NCI-H2081 treated with DMSO at 0.1 percent for 48 hours (cell line): Measurements from ENCODE around the gene GTF3C2.
"Not testable (repeated sequence)": the region's sequence is repeated elsewhere in the genome, so short reads cannot be mapped to it uniquely, and the experiment has no call there.

ENCODE experiments used
- DNase-seq: peaks from one replicate; lab custom pipeline; 2025; lab: John Stamatoyannopoulos, UW

The GTF3C2 gene

GRCh38 chr2:27370816-27371620 is 14.5 kb upstream of the GTF3C2 start:
- no peak for DNase-seq

- peak; percentile 97 for DNase-seq
Measured at GRCh38 chr2:27370026-27370815, 13.7 kb upstream of the GTF3C2 start, which contains the start of the genes EIF2B4 and SNX17. Gene EIF2B4 (minus strand): TSS chr2:27370338. CDS start chr2:27370314, 24 bp downstream. Gene SNX17 (plus strand): TSS chr2:27370616. CDS start chr2:27370744, 128 bp downstream.

- no peak for DNase-seq
Measured at GRCh38 chr2:27369471-27370025, 13.0 kb upstream of the GTF3C2 start.

GRCh38 chr2:27363933-27364332 is 7.4 kb upstream of the GTF3C2 start:
- DNase-seq, result no peak

GRCh38 chr2:27362678-27363420 is 6.3 kb upstream of the GTF3C2 start:
- no peak for DNase-seq

GRCh38 chr2:27356056-27356381 is 545 bp downstream of the GTF3C2 start:
- no peak for DNase-seq

GRCh38 chr2:27354597-27354927 is 2.0 kb downstream of the GTF3C2 start:
- DNase-seq, result no peak

GRCh38 chr2:27353762-27354596 is 2.6 kb downstream of the GTF3C2 start:
- DNase-seq, result no peak

- not testable (repeated sequence) for DNase-seq
Measured at GRCh38 chr2:27353386-27353761, 3.2 kb downstream of the GTF3C2 start.

- no peak for DNase-seq
Measured at GRCh38 chr2:27351802-27352598, 4.6 kb downstream of the GTF3C2 start.

GRCh38 chr2:27350106-27350693 is 6.4 kb downstream of the GTF3C2 start:
- no peak for DNase-seq

- DNase-seq, result no peak
Measured at GRCh38 chr2:27347641-27348040, 8.9 kb downstream of the GTF3C2 start.

- no peak for DNase-seq
Measured at GRCh38 chr2:27336173-27336572, 20.4 kb downstream of the GTF3C2 start.

GRCh38 chr2:27335311-27335710 is 21.3 kb downstream of the GTF3C2 start:
- no peak for DNase-seq

GRCh38 chr2:27324720-27325119 is 31.8 kb downstream of the GTF3C2 start:
- no peak for DNase-seq

GRCh38 chr2:27323596-27324285 is 32.8 kb downstream of the GTF3C2 start:
- DNase-seq, result no peak

GRCh38 chr2:27322766-27323595 is 33.6 kb downstream of the GTF3C2 start, which contains the start of gene MPV17:
Gene MPV17 (minus strand): TSS chr2:27323097. CDS start chr2:27322517, 580 bp downstream.
- peak; percentile 72 for DNase-seq

GRCh38 chr2:27322301-27322765 is 34.2 kb downstream of the GTF3C2 start:
- DNase-seq, result no peak
